Endodermal cell (in vitro differentiated cells): ENCODE results near the gene STXBP6. TPM values are rescaled to one million over a fixed set of nuclear protein-coding genes. Genes with fewer than 3 reads are reported as not detected.

Experiments
- DNase-seq: peaks from one replicate; pipeline ENCODE4 v3.0.0-alpha.2; 2017
- H3K27ac ChIP-seq: 2 replicates; pipeline ENCODE4 v1.5.1; 2013; ENCODE audit warnings: mild to moderate bottlenecking, low read depth, low read length, moderate library complexity
- H3K27me3 ChIP-seq: 2 replicates; pipeline ENCODE4 v1.6.1; 2013; ENCODE audit warnings: mild to moderate bottlenecking, low read length, moderate library complexity; ENCODE audit not compliant: insufficient read depth, control insufficient read depth, poor library complexity, severe bottlenecking
- H3K36me3 ChIP-seq: 2 replicates; pipeline ENCODE4 v1.7.0; 2013; ENCODE audit warnings: mild to moderate bottlenecking, low read length, moderate library complexity; ENCODE audit not compliant: control insufficient read depth, insufficient read depth
- H3K4me1 ChIP-seq: one replicate; pipeline ENCODE4 v1.7.0; 2013; ENCODE audit warnings: low read length; ENCODE audit not compliant: control insufficient read depth, insufficient read depth
- H3K4me3 ChIP-seq: 2 replicates; pipeline ENCODE4 v1.5.1; 2013; ENCODE audit warnings: mild to moderate bottlenecking, low read length, moderate library complexity
- H3K9ac ChIP-seq: 2 replicates; pipeline ENCODE4 v1.6.1; 2013; ENCODE audit warnings: mild to moderate bottlenecking, low read length, moderate library complexity; ENCODE audit not compliant: poor library complexity, severe bottlenecking; ENCODE audit errors: extremely low read depth
- H3K9me3 ChIP-seq: 2 replicates; pipeline ENCODE4 v1.6.1; 2013; ENCODE audit warnings: mild to moderate bottlenecking, low read length, moderate library complexity; ENCODE audit not compliant: control insufficient read depth
- H3K27ac Mint-ChIP-seq: 2 replicates; pipeline ENCODE4 v1.8.0; 2020; ENCODE audit warnings: mixed read lengths
- H3K27me3 Mint-ChIP-seq: 2 replicates; pipeline ENCODE4 v1.8.0; 2021; ENCODE audit warnings: mild to moderate bottlenecking, mixed read lengths; ENCODE audit not compliant: insufficient read depth
- H3K36me3 Mint-ChIP-seq: 2 replicates; pipeline ENCODE4 v1.8.0; 2020; ENCODE audit warnings: low read depth, mixed read lengths
- H3K4me1 Mint-ChIP-seq: 2 replicates; pipeline ENCODE4 v1.8.0; 2020; ENCODE audit warnings: mixed read lengths
- H3K4me3 Mint-ChIP-seq: 2 replicates; pipeline ENCODE4 v1.8.0; 2020; ENCODE audit warnings: mild to moderate bottlenecking, moderate library complexity, mixed read lengths
- H3K9me3 Mint-ChIP-seq: 2 replicates; pipeline ENCODE4 v1.8.0; 2020; ENCODE audit warnings: mild to moderate bottlenecking, mixed read lengths
- WGBS, 2 experiments: methylation state at CpG; one replicate each; pipeline versions ENCODE4 v1.1.5 to v1.1.7; 2013; ENCODE audit warnings: missing lambda C conversion rate in 2 of 2, mixed read lengths in 1 of 2; ENCODE audit not compliant: insufficient coverage in 1 of 2, insufficient read length in 1 of 2; 5-methylcytosine and 5-hydroxymethylcytosine counted together
- total RNA-seq, 2 donors: library from RNA; stranded (reverse); fragmentation: NEBNext Ultra II Directional in 1 of 2; extraction: Animal tissue kit (Norgen Biotek cat#: 25700) in 1 of 2; gene quantifications; 2 replicates in 1 of 2; 3 replicates in 1 of 2; pipeline ENCODE4 v1.2.1, GENCODE V29; 2021
- TF ChIP-seq, protein P1 (sequence below): fragments of 200-600 bp; sonication (generic); conservative IDR thresholded peaks from 2 replicates; pipeline ENCODE4 v1.5.0; 2021; ENCODE audit warnings: antibody characterized with exemption, mild to moderate bottlenecking

STXBP6 gene
- total RNA-seq, 2 donors from 2014 or later = 0.64 to 1.5 TPM

DNA sequence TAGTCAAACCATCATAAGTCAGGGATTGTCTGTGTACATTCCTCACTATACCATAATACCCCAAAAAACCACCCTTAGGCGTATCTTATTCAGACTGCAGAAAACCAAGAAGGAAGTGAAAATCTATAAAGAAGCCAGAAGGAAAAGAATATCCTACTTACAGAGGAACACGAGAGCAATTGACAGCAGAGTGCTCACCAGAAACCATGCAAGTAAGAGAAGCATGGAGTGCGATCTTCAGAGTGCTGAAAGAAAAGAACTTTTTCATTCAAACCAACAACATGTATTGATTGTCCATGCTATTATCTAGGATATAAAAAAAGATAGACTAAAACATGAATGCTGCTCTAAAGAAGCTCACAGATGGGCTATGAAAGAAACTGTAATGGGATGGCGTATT is 50.8 kb downstream of the STXBP6 start:
- Histone ChIP-seq H3K27me3 (no peaks in the 10 kb centered on the region), H3K9me3 (no peaks in the 10 kb centered on the region), H3K4me1 (no peaks in the 10 kb centered on the region), H3K27ac (no peak overlapping the region), H3K9ac (no peak overlapping the region), H3K4me3 (no peak overlapping the region), H3K36me3 (no peaks in the 10 kb centered on the region)
- Mint-ChIP-seq H3K27me3 (no peaks in the 10 kb centered on the region), H3K4me1 (no peaks in the 10 kb centered on the region), H3K4me3 (no peak overlapping the region), H3K36me3 (no peaks in the 10 kb centered on the region), H3K27ac (no peak overlapping the region), H3K9me3 (no peaks in the 10 kb centered on the region)
- no peak for DNase-seq
- TF ChIP-seq, protein P1, sequence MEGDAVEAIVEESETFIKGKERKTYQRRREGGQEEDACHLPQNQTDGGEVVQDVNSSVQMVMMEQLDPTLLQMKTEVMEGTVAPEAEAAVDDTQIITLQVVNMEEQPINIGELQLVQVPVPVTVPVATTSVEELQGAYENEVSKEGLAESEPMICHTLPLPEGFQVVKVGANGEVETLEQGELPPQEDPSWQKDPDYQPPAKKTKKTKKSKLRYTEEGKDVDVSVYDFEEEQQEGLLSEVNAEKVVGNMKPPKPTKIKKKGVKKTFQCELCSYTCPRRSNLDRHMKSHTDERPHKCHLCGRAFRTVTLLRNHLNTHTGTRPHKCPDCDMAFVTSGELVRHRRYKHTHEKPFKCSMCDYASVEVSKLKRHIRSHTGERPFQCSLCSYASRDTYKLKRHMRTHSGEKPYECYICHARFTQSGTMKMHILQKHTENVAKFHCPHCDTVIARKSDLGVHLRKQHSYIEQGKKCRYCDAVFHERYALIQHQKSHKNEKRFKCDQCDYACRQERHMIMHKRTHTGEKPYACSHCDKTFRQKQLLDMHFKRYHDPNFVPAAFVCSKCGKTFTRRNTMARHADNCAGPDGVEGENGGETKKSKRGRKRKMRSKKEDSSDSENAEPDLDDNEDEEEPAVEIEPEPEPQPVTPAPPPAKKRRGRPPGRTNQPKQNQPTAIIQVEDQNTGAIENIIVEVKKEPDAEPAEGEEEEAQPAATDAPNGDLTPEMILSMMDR = no peak
- WGBS, 2 experiments = 90 to 100% methylated on average over 1 to 4 of the region's 4 CpGs

DNA sequence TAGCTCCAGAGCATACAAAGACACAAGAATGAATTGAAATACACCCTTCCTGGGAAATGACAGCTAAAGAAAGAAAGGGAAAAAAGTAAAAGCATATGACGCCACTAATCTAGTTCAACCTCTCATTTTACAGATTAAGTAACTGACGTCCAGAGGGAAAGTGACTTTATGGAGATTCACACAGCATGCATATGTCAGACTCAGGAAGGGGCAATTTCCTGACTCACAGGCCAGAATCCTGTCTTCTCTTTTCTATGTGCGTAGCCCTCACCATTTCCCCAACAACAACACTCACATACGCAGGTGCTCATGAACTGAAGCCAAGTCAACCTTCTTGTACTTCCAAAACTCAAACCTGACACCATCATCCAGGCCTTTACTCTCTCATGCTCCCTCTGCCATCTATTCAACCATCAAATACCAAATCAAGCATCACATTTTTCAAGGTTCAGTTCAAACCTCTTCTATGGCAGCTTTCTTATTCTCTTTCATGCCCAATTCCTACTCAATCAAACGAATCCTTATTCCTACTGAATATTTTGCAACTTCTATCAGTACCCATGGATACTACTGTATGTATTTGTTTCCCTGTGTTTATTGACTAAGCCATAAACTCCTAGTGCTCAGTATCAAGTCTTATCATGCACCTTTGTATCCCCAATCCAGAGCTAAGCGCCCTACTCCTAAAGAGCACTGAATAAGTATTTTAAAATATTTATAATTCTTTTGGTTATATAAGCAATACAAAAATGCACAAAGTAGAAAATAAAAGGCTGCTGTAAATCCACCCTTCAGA is 52.8 kb downstream of the STXBP6 start:
- no peaks in the 10 kb centered on the region for H3K36me3 ChIP-seq
- no peaks in the 10 kb centered on the region for H3K4me1 ChIP-seq
- no peaks in the 10 kb centered on the region for H3K9me3 Mint-ChIP-seq
- H3K4me3 ChIP-seq = no peak overlapping the region
- H3K27me3 ChIP-seq = peaks cover 5% of the 10 kb centered on the region
- no peaks in the 10 kb centered on the region for H3K36me3 Mint-ChIP-seq
- H3K9ac ChIP-seq = no peak overlapping the region
- DNase-seq = no peak
- H3K4me1 Mint-ChIP-seq = no peaks in the 10 kb centered on the region
- TF ChIP-seq, protein P1 = no peak
- no peak overlapping the region for H3K4me3 Mint-ChIP-seq
- no peaks in the 10 kb centered on the region for H3K27me3 Mint-ChIP-seq
- no peak overlapping the region for H3K27ac ChIP-seq
- 92 to 100% methylated on average over 4 to 5 of the region's 6 CpGs for WGBS, 2 experiments
- no peaks in the 10 kb centered on the region for H3K9me3 ChIP-seq
- H3K27ac Mint-ChIP-seq = no peak overlapping the region

DNA sequence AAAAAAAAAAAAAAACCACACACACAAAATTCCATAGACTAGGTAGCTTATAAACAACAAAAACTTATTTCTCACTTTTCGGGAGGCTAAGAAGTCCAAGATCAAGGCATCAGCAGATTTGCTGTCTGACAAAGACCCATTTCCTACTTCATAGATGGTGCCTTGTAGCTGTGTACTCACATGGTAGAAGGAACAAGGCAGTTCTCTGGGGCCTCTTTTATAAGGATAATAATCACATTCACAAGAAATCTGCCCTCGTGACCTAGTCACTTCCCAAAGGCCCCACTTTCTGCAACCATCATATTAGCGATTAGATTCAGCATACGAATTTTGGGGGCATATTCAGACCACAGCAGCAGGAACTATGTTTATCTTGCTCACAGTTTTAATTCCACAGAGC is 54.9 kb downstream of the STXBP6 start:
- Histone ChIP-seq H3K4me1 (no peaks in the 10 kb centered on the region), H3K27ac (no peak overlapping the region), H3K9me3 (no peaks in the 10 kb centered on the region), H3K27me3 (peaks cover 5% of the 10 kb centered on the region), H3K9ac (no peak overlapping the region), H3K36me3 (no peaks in the 10 kb centered on the region), H3K4me3 (no peak overlapping the region)
- Mint-ChIP-seq H3K4me3 (no peak overlapping the region), H3K27me3 (no peaks in the 10 kb centered on the region), H3K9me3 (no peaks in the 10 kb centered on the region), H3K36me3 (no peaks in the 10 kb centered on the region), H3K4me1 (no peaks in the 10 kb centered on the region), H3K27ac (no peak overlapping the region)
- WGBS, 2 experiments = 82 to 95% methylated on average over 2 to 4 of the region's 4 CpGs
- DNase-seq = no peak
- TF ChIP-seq, protein P1 = no peak
